Endothelial cell of umbilical vein (primary cell): ENCODE results near the gene NLGN2. TPM values are rescaled to one million over a fixed set of nuclear protein-coding genes. Genes with fewer than 3 reads are reported as not detected.

ENCODE experiments used
- BruUV-seq: library from RNA; stranded (reverse); fragments of 400-500 nt; replicated peaks from 2 replicates; lab custom pipeline; 2021; lab: Mats Ljungman, UMichigan
- CTCF ChIA-PET: fragments of 300-600, 350-600 bp; sonication (Branson Sonifier 250); formaldehyde crosslinking; loops from one replicate; lab custom pipeline; 2021; ENCODE audit warnings: antibody characterized with exemption, inconsistent platforms; lab: Charles Lee
- POLR2A ChIA-PET: fragments of 300-600, 350-600 bp; sonication (Branson Sonifier 250); formaldehyde crosslinking; loops from one replicate; lab custom pipeline; 2021; ENCODE audit warnings: antibody characterized with exemption, inconsistent platforms; lab: Charles Lee
- DNase-seq: peaks from one replicate; pipeline ENCODE4 v3.0.0-alpha.2; 2011; ENCODE audit warnings: low read depth, low spot score
- FAIRE-seq: peaks from 2 replicates; lab custom pipeline; 2011; peaks lifted over from hg19 to GRCh38; lab: Jason Lieb, UNC
- H2AFZ ChIP-seq: 2 replicates; pipeline ENCODE4 v1.6.0; 2012; ENCODE audit warnings: low read depth, low read length, control low read depth, inconsistent platforms
- H3K27ac ChIP-seq: 2 replicates; pipeline ENCODE4 v1.5.1; 2011; ENCODE audit warnings: low read depth, mild to moderate bottlenecking, control low read depth, low read length, moderate library complexity; ENCODE audit not compliant: insufficient read depth
- H3K27me3 ChIP-seq, 2 experiments: 2 replicates each; pipeline versions ENCODE4 v1.6.0 to v1.6.1; 2011; ENCODE audit warnings: low read length in 2 of 2, mixed read lengths in 1 of 2; ENCODE audit not compliant: control insufficient read depth in 2 of 2, insufficient read depth in 2 of 2
- H3K36me3 ChIP-seq, 2 experiments: 2 replicates in 1 of 2; 3 replicates in 1 of 2; pipeline ENCODE4 v1.5.1; 2011; ENCODE audit warnings: low read length in 2 of 2, mild to moderate bottlenecking in 1 of 2, moderate library complexity in 1 of 2; ENCODE audit not compliant: control insufficient read depth in 2 of 2, insufficient read depth in 2 of 2; ENCODE audit errors: extremely low read depth in 1 of 2
- H3K4me1 ChIP-seq: 3 replicates; pipeline ENCODE4 v1.5.1; 2011; ENCODE audit warnings: mild to moderate bottlenecking, low read length; ENCODE audit not compliant: control insufficient read depth, insufficient read depth; ENCODE audit errors: extremely low read depth
- H3K4me2 ChIP-seq: 2 replicates; pipeline ENCODE4 v1.6.1; 2011; ENCODE audit warnings: low read length, control low read depth, mixed read lengths; ENCODE audit not compliant: insufficient read depth
- H3K4me3 ChIP-seq, 3 experiments: fragments of 200-600 bp in 1 of 3; sonication (generic), shearing (Covaris generic) in 1 of 3; replicated peaks in 1 of 3; 2 replicates each; pipeline ENCODE4 v1.5.1; 2011 to 2016; ENCODE audit warnings: control low read depth in 3 of 3, low read length in 3 of 3, mild to moderate bottlenecking in 2 of 3, inconsistent platforms in 1 of 3, low read depth in 1 of 3, moderate library complexity in 1 of 3; ENCODE audit not compliant: insufficient read depth in 1 of 3
- H3K79me2 ChIP-seq: 2 replicates; pipeline ENCODE4 v1.6.0; 2012; ENCODE audit warnings: low read length, inconsistent platforms; ENCODE audit not compliant: control insufficient read depth, insufficient read depth
- H3K9ac ChIP-seq: replicated peaks from 2 replicates; pipeline ENCODE3; 2011; ENCODE audit warnings: low read length, control low read depth; ENCODE audit not compliant: insufficient read depth; ENCODE audit errors: extremely low read depth
- H3K9me1 ChIP-seq: replicated peaks from 3 replicates; pipeline ENCODE4 v1.6.0; 2011; ENCODE audit warnings: mild to moderate bottlenecking, low read length; ENCODE audit not compliant: control insufficient read depth, insufficient read depth; ENCODE audit errors: extremely low read depth
- H3K9me3 ChIP-seq: replicated peaks from 2 replicates; pipeline ENCODE4 v1.5.1; 2012; ENCODE audit warnings: low read length, inconsistent platforms; ENCODE audit not compliant: control insufficient read depth, insufficient read depth
- H4K20me1 ChIP-seq: replicated peaks from 2 replicates; pipeline ENCODE3; 2011; ENCODE audit warnings: mild to moderate bottlenecking, low read length; ENCODE audit not compliant: control insufficient read depth, insufficient read depth; ENCODE audit errors: extremely low read depth
- CTCF ChIP-seq, 2 donors: IDR thresholded peaks; 1 replicate in 1 of 2; 2 replicates in 1 of 2; pipeline ENCODE4 v1.5.1; 2011; ENCODE audit warnings: low read length in 2 of 2, mild to moderate bottlenecking in 2 of 2, moderate library complexity in 2 of 2, control low read depth in 1 of 2, inconsistent platforms in 1 of 2, low read depth in 1 of 2; ENCODE audit not compliant: insufficient read depth in 1 of 2; ENCODE audit errors: extremely low read depth in 1 of 2
- MAX ChIP-seq: IDR thresholded peaks from 2 replicates; pipeline ENCODE4 v1.6.1; 2011; ENCODE audit not compliant: insufficient read depth, insufficient read length
- POLR2AphosphoS5 ChIP-seq: IDR thresholded peaks from 2 replicates; pipeline ENCODE4 v1.6.1; 2012; ENCODE audit warnings: low read depth, mild to moderate bottlenecking, control low read depth, low read length, moderate library complexity; ENCODE audit not compliant: insufficient read depth
- dilution Hi-C: fragments of 300-500 bp; cut with MboI; formaldehyde crosslinking; loops from one replicate; pipeline ENCODE4 v1.15.0; 2019; ENCODE audit warnings: low sequenced_read_pairs; ENCODE audit not compliant: extremely low pct_ligation_motif_present
- intact Hi-C: fragments of 100-400 bp; cut with micrococcal nuclease; formaldehyde crosslinking; loops from one replicate; pipeline ENCODE4 v1.10.0; 2022
- polyA plus RNA-seq, 4 experiments: library from polyadenylated mRNA; depleted of rRNA in 3 of 4; stranded (reverse) in 3 of 4; unstranded in 1 of 4; fragments of >200 nt; gene quantifications; 2 replicates each; pipeline versions ENCODE4 v1.2.1 to v1.2.3, GENCODE V29; 2011 to 2012; ENCODE audit warnings: missing spikeins in 1 of 4
- total RNA-seq: library from RNA; stranded (reverse); gene quantifications from 2 replicates; pipeline ENCODE4 v1.2.3, GENCODE V29; 2021

The NLGN2 gene
- total and polyA plus RNA-seq, 2 donors (not counting 3 experiments of a cell fraction or from before 2014, with no cell fraction given) = 15.4 to 25.9 TPM

- ChIA-PET CTCF (interaction anchor here (0.6 to 2.3 kb wide), 8 partner anchors 8 to 167 kb away, joined by 3 to 11 read pairs (median 5); partner anchors contain the start of gene TMEM256), POLR2A (interaction anchor here (1.0 kb wide), 1 partner anchor 10 kb away, joined by 11 read pairs; the partner anchor contains the start of gene TMEM256)
- peak overlapping the region; percentile 38 for H3K27ac ChIP-seq
- FAIRE-seq = no peak
- intact Hi-C loops (loop anchor here (1.0 to 5.0 kb wide), 5 partner anchors 10 to 167 kb away; partner anchors contain the start of genes POLR2A, SENP3, TMEM102 and TMEM256), dilution Hi-C loops (no loop called here)
- peaks cover 16% of the 10 kb centered on the region for H3K4me1 ChIP-seq
- H4K20me1 ChIP-seq = no peaks in the 10 kb centered on the region
- no peaks in the 10 kb centered on the region for H3K9me3 ChIP-seq
- TF ChIP-seq POLR2AphosphoS5 (no peak), CTCF (IDR thresholded peaks at IDR 0.05; ENCODE audit: extremely low read depth in 1 of 2, insufficient read depth in 1 of 2, low read depth in 1 of 2, low read length in 2 of 2) (peak in 1 of 2 donors; percentile 7), MAX (no peak)
- peaks cover 0 to 18% of the 10 kb centered on the region in 2 experiments for H3K36me3 ChIP-seq
- no peaks in the 10 kb centered on the region for H3K27me3 ChIP-seq
- peak overlapping the region; percentile 45 for H3K4me2 ChIP-seq
- no peaks in the 10 kb centered on the region for H3K9me1 ChIP-seq
- H3K9ac ChIP-seq = peak overlapping the region; percentile 81
- DNase-seq = no peak
- H3K79me2 ChIP-seq = no peaks in the 10 kb centered on the region
- H2AFZ ChIP-seq = peak overlapping the region; percentile 51
- BruUV-seq = no TSS peak
- peak overlapping the region; percentile 58 to 93 (median 92) for H3K4me3 ChIP-seq
These were observed 13.8 kb upstream of the NLGN2 start for GRCh38 chr17:7393613-7394451.
